ENCODE measurements around the gene PHC2. TPM values are rescaled to one million over a fixed set of nuclear protein-coding genes. Genes with fewer than 3 reads are reported as not detected.

Gene PHC2
- total RNA-seq, 1 experiment from 2014 or later = 9.4 TPM

GRCh38 chr1:33454646-33455282, 23.9 kb upstream of the PHC2 start:
- Histone ChIP-seq H3T11ph (ENCODE audit: low read length) (no peak overlapping the region), H3K56ac (ENCODE audit: insufficient read length, low read depth, low read length) (no peak overlapping the region), H3K4me2 (ENCODE audit: insufficient read depth, insufficient read length, low read length) (no peak overlapping the region), H3K23me2 (ENCODE audit: insufficient read length, low read depth, low read length, poor library complexity, severe bottlenecking) (no peaks in the 10 kb centered on the region), H3K4ac (ENCODE audit: low read depth, low read length) (no peak overlapping the region), H3K79me2 (ENCODE audit: insufficient read depth, low read length) (no peaks in the 10 kb centered on the region), H2BK20ac (ENCODE audit: low read depth, low read length, poor library complexity, severe bottlenecking) (no peak overlapping the region), H2BK12ac (ENCODE audit: insufficient read length, low read depth, low read length) (no peak overlapping the region), H3K23ac (ENCODE audit: insufficient read length, low read depth, low read length) (no peak overlapping the region), H3K9me3 (ENCODE audit: control insufficient read depth, low read depth, low read length) (no peaks in the 10 kb centered on the region), H3K79me1 (ENCODE audit: insufficient read depth, low read depth, low read length, poor library complexity, severe bottlenecking) (no peaks in the 10 kb centered on the region), H2AFZ (ENCODE audit: low read length) (no peak overlapping the region), H4K20me1 (ENCODE audit: control insufficient read depth, insufficient read depth, insufficient read length) (no peaks in the 10 kb centered on the region), H4K5ac (ENCODE audit: insufficient read length, low read depth, low read length) (no peak overlapping the region), H3K9ac (ENCODE audit: extremely low read depth, insufficient read length, low read length) (no peak overlapping the region), H4K8ac (replicated peaks; ENCODE audit: insufficient read length, low read depth, low read length) (no peak overlapping the region), H2BK5ac (ENCODE audit: insufficient read length, low read length) (no peak overlapping the region), H2BK120ac (ENCODE audit: low read depth, low read length, poor library complexity, severe bottlenecking) (no peak overlapping the region), H3K4me1 (ENCODE audit: insufficient read depth, low read length) (no peaks in the 10 kb centered on the region; the same call in 1 of the 2 replicates), H4K91ac (ENCODE audit: insufficient read length, low read depth, low read length) (no peak overlapping the region), H3K27ac (ENCODE audit: insufficient read length, low read depth, low read length) (no peak overlapping the region), H2BK15ac (ENCODE audit: low read depth, low read length) (no peak overlapping the region), H3K27me3 (ENCODE audit: insufficient read depth, low read length) (no peaks in the 10 kb centered on the region), H2AK5ac (ENCODE audit: insufficient read length, low read length) (no peak overlapping the region), H3K18ac (ENCODE audit: insufficient read length, low read depth, low read length) (no peak overlapping the region), H3K14ac (ENCODE audit: insufficient read depth, low read length) (no peak overlapping the region)
- Mint-ChIP-seq H3K36me3 (ENCODE audit: insufficient read depth in 1 of 3, low read depth in 3 of 3) (no peaks in the 10 kb centered on the region), H3K27me3 (ENCODE audit: low read depth) (peaks cover 5% of the 10 kb centered on the region), H3K4me1 (peaks cover 7 to 10% of the 10 kb centered on the region in 2 experiments; a peak in 3 of 4 replicates), H3K4me3 (no peak overlapping the region), H3K27ac (no peak overlapping the region; a peak in 1 of 7 replicates), H3K9me3 (peaks cover 0 to 2% of the 10 kb centered on the region in 2 experiments; a peak in 2 of 5 replicates)
- TF ChIP-seq CTCF (conservative IDR thresholded peaks at IDR 0.05) = no peak
- DNase-seq = no peak
- no CpG with 5 or more reads among the region's 8 CpGs for WGBS (ENCODE audit: extremely low coverage, insufficient read length, low lambda C conversion rate)

Measured in H9 (cell line).